A673 (cell line): ENCODE measurements around the gene DNAH1. TPM values are rescaled to one million over a fixed set of nuclear protein-coding genes. Genes with fewer than 3 reads are reported as not detected.

Experiments used
- BruUV-seq: library from RNA; stranded (reverse); fragments of 400-500 nt; replicated peaks from 2 replicates; lab custom pipeline; 2021; lab: Mats Ljungman, UMichigan
- CTCF ChIA-PET: fragments of 300-600 bp; sonication (Branson Sonifier 250); formaldehyde crosslinking; loops from one replicate; lab custom pipeline; 2022; ENCODE audit warnings: antibody characterized with exemption; lab: Charles Lee
- POLR2A ChIA-PET: fragments of 300-600 bp; sonication (Branson Sonifier 250); formaldehyde crosslinking; loops from one replicate; lab custom pipeline; 2022; ENCODE audit warnings: antibody characterized with exemption; ENCODE audit not compliant: low non-redundant PET; lab: Charles Lee
- DNase-seq: peaks from one replicate; pipeline ENCODE4 v3.0.0-alpha.2; 2015; ENCODE audit warnings: low spot score
- H3K27ac ChIP-seq: fragments of 200-600 bp; sonication (generic); 2 replicates; pipeline ENCODE4 v1.5.1; 2016; ENCODE audit warnings: mixed run types, low read depth, mild to moderate bottlenecking, mixed read lengths, antibody characterized with exemption, low read length; ENCODE audit not compliant: poor library complexity, severe bottlenecking
- H3K27me3 ChIP-seq: fragments of 200-600 bp; sonication (generic); replicated peaks from 2 replicates; pipeline ENCODE4 v1.6.1; 2017; ENCODE audit warnings: mixed run types, low read depth, mild to moderate bottlenecking, mixed read lengths, antibody characterized with exemption, low read length; ENCODE audit not compliant: insufficient read depth, poor library complexity
- H3K36me3 ChIP-seq: fragments of 200-600 bp; sonication (generic); 2 replicates; pipeline ENCODE4 v1.6.1; 2016; ENCODE audit warnings: mixed run types, mild to moderate bottlenecking, mixed read lengths, antibody characterized with exemption, low read length; ENCODE audit not compliant: insufficient read depth, poor library complexity, severe bottlenecking
- H3K4me1 ChIP-seq: fragments of 200-600 bp; sonication (generic); 2 replicates; pipeline ENCODE4 v1.6.1; 2017; ENCODE audit warnings: mixed run types, mild to moderate bottlenecking, mixed read lengths, antibody characterized with exemption, low read length; ENCODE audit not compliant: insufficient read depth, poor library complexity, severe bottlenecking
- H3K4me3 ChIP-seq: fragments of 200-600 bp; sonication (generic); 2 replicates; pipeline ENCODE4 v1.5.1; 2016; ENCODE audit warnings: low read depth, mixed run types, mild to moderate bottlenecking, mixed read lengths, low read length; ENCODE audit not compliant: poor library complexity, severe bottlenecking
- H3K9me3 ChIP-seq: fragments of 200-600 bp; sonication (generic); 2 replicates; pipeline ENCODE4 v1.6.1; 2016; ENCODE audit warnings: mixed run types, low read depth, mild to moderate bottlenecking, mixed read lengths, antibody characterized with exemption, low read length; ENCODE audit not compliant: poor library complexity, severe bottlenecking
- CTCF ChIP-seq: fragments of 300-800, 200-600 bp; sonication (generic); conservative IDR thresholded peaks from 2 replicates; pipeline ENCODE4 v1.5.1; 2017; ENCODE audit warnings: low read depth, mild to moderate bottlenecking, antibody characterized with exemption, low read length, moderate library complexity, mixed read lengths
- EZH2 ChIP-seq: fragments of 200-600 bp; sonication (generic); IDR thresholded peaks from 2 replicates; pipeline ENCODE4 v1.6.1; 2017; ENCODE audit warnings: borderline replicate concordance, low read depth, mild to moderate bottlenecking, mixed read lengths, antibody characterized with exemption, low read length; ENCODE audit not compliant: poor library complexity, severe bottlenecking
- intact Hi-C: fragments of 100-400 bp; cut with micrococcal nuclease; formaldehyde crosslinking; loops from one replicate; pipeline ENCODE4 v1.10.0; 2022; ENCODE audit not compliant: unreplicated experiment
- total RNA-seq: library from RNA; stranded (reverse); gene quantifications from 2 replicates; pipeline ENCODE4 v1.2.3, GENCODE V29; 2021

DNAH1 gene
- total RNA-seq, 1 experiment from 2014 or later: 1.3 TPM

- POLR2A ChIA-PET: no interaction called here
- no TSS peak for BruUV-seq
- CTCF ChIA-PET: no interaction called here
- Histone ChIP-seq H3K4me1 (no peaks in the 10 kb centered on the region), H3K36me3 (no peaks in the 10 kb centered on the region), H3K9me3 (no peaks in the 10 kb centered on the region), H3K4me3 (no peak overlapping the region), H3K27me3 (no peaks in the 10 kb centered on the region), H3K27ac (no peak overlapping the region)
- intact Hi-C loops: no loop called here
- TF ChIP-seq CTCF (no peak), EZH2 (no peak)
- DNase-seq: no peak
These were observed 112.9 kb downstream of the DNAH1 start for GRCh38 chr3:52429031-52429430.

GRCh38 chr3:52429779-52430415, 113.8 kb downstream of the DNAH1 start:
- Histone ChIP-seq H3K9me3 (no peaks in the 10 kb centered on the region), H3K36me3 (no peaks in the 10 kb centered on the region), H3K27ac (no peak overlapping the region), H3K4me3 (no peak overlapping the region), H3K27me3 (no peaks in the 10 kb centered on the region), H3K4me1 (no peaks in the 10 kb centered on the region)
- intact Hi-C loops: no loop called here
- no TSS peak for BruUV-seq
- ChIA-PET POLR2A (no interaction called here), CTCF (no interaction called here)
- no peak for TF ChIP-seq CTCF
- no peak for TF ChIP-seq EZH2
- no peak for DNase-seq

GRCh38 chr3:52430416-52430810, 114.3 kb downstream of the DNAH1 start:
- ChIA-PET POLR2A (no interaction called here), CTCF (no interaction called here)
- Histone ChIP-seq H3K27ac (no peak overlapping the region), H3K9me3 (no peaks in the 10 kb centered on the region), H3K36me3 (no peaks in the 10 kb centered on the region), H3K27me3 (no peaks in the 10 kb centered on the region), H3K4me1 (no peaks in the 10 kb centered on the region), H3K4me3 (no peak overlapping the region)
- TF ChIP-seq CTCF (no peak), EZH2 (no peak)
- no peak for DNase-seq
- intact Hi-C loops: no loop called here
- no TSS peak for BruUV-seq
